HG03460 (cell line): Measurements from ENCODE around the gene CROCC.
"Not testable (repeated sequence)": the region's sequence is repeated elsewhere in the genome, so short reads cannot be mapped to it uniquely, and the experiment has no call there.

Experiments used
- ATAC-seq: cut with Tn5 transposase; IDR thresholded peaks from one replicate; pipeline ENCODE4 v1.9.1; 2021; ENCODE audit not compliant: unreplicated experiment

Gene CROCC

GRCh38 chr1:16921391-16922185 is at the start of gene CROCC:
TSS of gene CROCC (plus strand) at chr1:16921931. CDS start at chr1:16922019, 88 bp downstream.
- ATAC-seq, result no peak

DNA sequence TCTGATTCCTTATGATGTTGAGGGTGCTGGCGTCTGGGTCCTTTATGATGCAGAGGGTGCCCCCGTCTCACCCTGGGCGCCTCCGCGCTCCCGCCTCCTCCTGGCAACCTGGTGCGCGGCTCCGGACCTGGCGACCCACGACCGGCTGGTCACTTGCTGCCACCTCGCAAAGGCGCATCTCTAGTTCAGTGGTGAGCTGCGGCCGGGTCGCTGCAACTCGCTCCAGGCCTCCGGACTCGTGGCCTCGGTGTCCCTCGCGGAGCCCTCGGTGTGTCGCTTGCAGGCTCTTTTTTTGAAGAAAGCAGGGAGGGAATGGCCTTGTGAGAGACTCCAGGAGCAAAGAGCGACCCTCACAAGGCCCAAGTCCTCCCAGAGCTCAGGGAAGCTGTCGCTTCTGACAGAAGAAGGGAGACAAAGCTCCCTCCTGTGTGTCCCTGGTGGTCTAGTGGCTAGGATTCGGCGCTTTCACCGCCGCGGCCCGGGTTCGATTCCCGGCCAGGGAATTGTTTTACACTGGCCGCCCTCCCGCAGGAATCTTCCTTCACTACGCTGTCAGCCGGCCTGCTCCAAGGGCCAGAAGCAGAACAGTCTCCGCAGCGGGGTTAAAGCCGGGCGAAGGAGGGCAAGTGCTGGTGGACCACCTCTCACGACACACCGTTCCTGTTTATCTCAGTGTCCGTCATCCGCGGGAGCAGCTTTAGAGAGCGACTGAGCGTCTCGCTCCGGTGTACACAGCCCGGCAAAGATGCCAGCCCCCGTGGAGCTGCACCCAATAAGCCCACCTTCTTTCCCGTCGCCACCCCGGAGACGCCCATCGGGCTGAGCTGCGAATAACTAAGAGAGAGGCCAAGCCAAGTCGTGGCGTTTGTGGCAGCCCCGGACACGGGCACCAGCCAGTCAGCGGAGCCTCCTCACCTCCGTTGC is 49.3 kb upstream of the CROCC start:
- ATAC-seq, result not testable (repeated sequence)

GRCh38 chr1:16873076-16873879 is 48.5 kb upstream of the CROCC start:
- ATAC-seq, result not testable (repeated sequence)

GRCh38 chr1:16874968-16875765 is 46.6 kb upstream of the CROCC start:
- not testable (repeated sequence) for ATAC-seq

DNA sequence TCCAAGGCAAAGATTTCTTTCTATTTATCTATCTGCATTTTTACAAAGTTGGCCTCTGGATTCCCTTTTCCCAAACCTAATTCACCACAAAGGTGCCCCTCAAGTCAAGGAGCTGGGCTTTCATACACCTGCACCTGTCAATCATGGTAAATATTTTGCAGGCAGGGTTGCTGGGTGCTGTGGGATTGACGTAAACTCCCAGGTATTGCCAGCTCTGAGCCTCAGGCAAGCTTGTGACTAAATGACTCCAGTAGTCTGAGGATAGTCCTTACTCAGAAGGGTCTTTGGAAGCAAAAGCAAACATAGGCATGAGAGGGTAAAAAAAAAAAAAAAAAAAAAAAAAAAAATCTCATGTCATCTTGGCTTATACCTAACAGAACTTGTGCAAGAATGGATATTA is 40.0 kb upstream of the CROCC start:
- ATAC-seq, result not testable (repeated sequence)

- no peak for ATAC-seq
Measured at GRCh38 chr1:16882986-16883385, 38.7 kb upstream of the CROCC start.

GRCh38 chr1:16884487-16884886 is 37.2 kb upstream of the CROCC start:
- not testable (repeated sequence) for ATAC-seq

DNA sequence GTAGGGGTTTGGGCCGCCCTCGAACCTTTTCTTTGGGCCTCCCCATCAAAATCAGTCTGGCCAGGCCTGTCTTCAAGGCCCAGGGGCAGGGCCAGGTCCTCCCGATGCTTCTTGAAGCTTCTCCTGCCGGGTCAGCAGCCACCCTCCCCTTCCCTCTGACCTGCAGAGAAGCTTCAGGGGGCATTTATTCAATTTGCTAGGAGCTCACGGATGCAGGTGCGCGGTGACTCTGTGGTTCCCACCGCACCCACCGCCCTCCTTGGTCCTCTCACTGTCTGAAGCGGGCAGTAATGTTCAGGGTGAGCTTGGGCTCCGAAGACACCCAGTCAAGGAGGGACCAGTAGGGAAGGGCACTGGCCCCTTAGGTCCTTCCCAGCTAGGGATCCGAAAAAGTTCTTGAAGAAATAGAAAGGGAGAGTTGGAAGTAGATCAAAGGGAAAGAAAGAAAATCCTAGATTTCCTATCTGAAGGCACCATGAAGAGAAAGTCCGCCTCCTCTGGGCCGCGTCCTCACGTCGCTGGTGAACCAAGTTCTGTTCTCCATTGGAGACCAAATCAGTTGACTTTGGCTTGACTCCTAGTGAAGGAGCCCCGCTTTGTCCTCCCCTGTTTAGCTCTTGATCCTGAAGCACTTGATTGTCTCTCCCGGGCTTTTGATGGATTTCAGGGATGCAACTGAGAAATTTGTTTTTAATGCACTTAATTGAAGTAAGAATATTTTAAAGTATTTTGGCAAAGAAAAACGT is 34.7 kb upstream of the CROCC start:
- ATAC-seq, result no peak

GRCh38 chr1:16888860-16889816 is 32.6 kb upstream of the CROCC start:
- ATAC-seq, result no peak

GRCh38 chr1:16890539-16891021 is 31.2 kb upstream of the CROCC start:
- ATAC-seq, result not testable (repeated sequence)

DNA sequence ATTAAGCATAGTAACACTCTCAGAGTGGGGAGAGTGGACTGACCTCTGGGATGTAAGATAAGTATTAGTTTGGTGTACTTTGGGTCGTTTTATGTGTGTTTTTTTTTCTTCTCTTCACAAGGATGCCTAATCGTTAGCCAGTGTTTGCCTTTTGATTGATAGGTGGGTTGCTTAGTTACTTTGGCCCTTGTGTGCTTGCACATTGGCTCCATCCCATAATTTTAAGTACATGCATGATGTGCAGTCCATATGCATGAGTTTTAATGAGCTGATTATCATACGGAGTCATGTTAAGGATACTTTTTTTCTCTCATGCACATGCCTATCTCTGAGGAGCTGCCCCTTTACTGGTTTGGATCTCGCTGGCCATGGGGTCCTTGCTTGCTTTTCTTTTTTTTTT is 30.7 kb upstream of the CROCC start:
- ATAC-seq, result not testable (repeated sequence)

- not testable (repeated sequence) for ATAC-seq
Measured at GRCh38 chr1:16892978-16893525, 28.7 kb upstream of the CROCC start.

- ATAC-seq, result not testable (repeated sequence)
Measured at GRCh38 chr1:16893796-16894195, 27.9 kb upstream of the CROCC start.

DNA sequence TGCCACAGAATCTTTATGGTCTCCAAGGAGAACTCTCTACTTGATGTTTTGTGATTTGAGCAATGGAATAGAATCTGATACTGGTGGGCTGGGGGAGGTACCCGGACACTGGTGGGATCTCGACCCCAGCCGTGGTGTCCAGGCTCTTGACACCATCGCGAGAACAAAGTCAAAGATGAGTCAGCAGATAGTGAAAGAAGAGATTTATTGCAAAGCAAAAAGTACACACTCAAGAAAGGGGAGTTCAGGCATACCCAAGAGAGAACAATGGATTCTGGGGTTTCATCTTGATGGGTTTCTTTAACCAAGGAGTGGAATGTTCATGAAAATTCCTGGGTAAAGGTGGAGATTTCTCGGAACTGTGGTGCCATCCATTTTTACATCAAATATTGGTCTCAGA is 27.4 kb upstream of the CROCC start:
- not testable (repeated sequence) for ATAC-seq

GRCh38 chr1:16895233-16895597 is 26.5 kb upstream of the CROCC start:
- ATAC-seq, result not testable (repeated sequence)

- ATAC-seq, result peak; percentile 99
Measured at GRCh38 chr1:16895598-16896315, 26.0 kb upstream of the CROCC start, which contains the start of gene RNU1-2. TSS of gene RNU1-2 (plus strand) at chr1:16895980.
